ENCODE data around the gene SIRT1. TPM values are rescaled to one million over a fixed set of nuclear protein-coding genes. Genes with fewer than 3 reads are reported as not detected.

The SIRT1 gene
- total RNA-seq, 1 donor from 2014 or later = 17.3 TPM

GRCh38 chr10:67923551-67923950 lies 39.1 kb downstream of the SIRT1 start:
- peaks cover 18% of the 10 kb centered on the region for H3K36me3 Mint-ChIP-seq (ENCODE audit: low read depth, unreplicated experiment)
- no peak overlapping the region for H3K27ac Mint-ChIP-seq (ENCODE audit: unreplicated experiment)
- TF ChIP-seq CTCF (IDR thresholded peaks at IDR 0.05; ENCODE audit: unreplicated experiment) = no peak
- no peaks in the 10 kb centered on the region for H3K27me3 Mint-ChIP-seq (ENCODE audit: unreplicated experiment)
- H3K9me3 Mint-ChIP-seq (ENCODE audit: unreplicated experiment) = no peaks in the 10 kb centered on the region
- no peak overlapping the region for H3K4me3 Mint-ChIP-seq (ENCODE audit: unreplicated experiment)
- peaks cover 4% of the 10 kb centered on the region for H3K4me1 Mint-ChIP-seq (ENCODE audit: unreplicated experiment)
- no peak for DNase-seq (ENCODE audit: low spot score)

GRCh38 chr10:67924136-67924535 lies 39.7 kb downstream of the SIRT1 start:
- no peak for DNase-seq (ENCODE audit: low spot score)
- H3K4me1 Mint-ChIP-seq (ENCODE audit: unreplicated experiment) = peaks cover 4% of the 10 kb centered on the region
- no peak overlapping the region for H3K27ac Mint-ChIP-seq (ENCODE audit: unreplicated experiment)
- no peak for TF ChIP-seq CTCF (IDR thresholded peaks at IDR 0.05; ENCODE audit: unreplicated experiment)
- no peaks in the 10 kb centered on the region for H3K27me3 Mint-ChIP-seq (ENCODE audit: unreplicated experiment)
- no peak overlapping the region for H3K4me3 Mint-ChIP-seq (ENCODE audit: unreplicated experiment)
- peaks cover 16% of the 10 kb centered on the region for H3K36me3 Mint-ChIP-seq (ENCODE audit: low read depth, unreplicated experiment)
- no peaks in the 10 kb centered on the region for H3K9me3 Mint-ChIP-seq (ENCODE audit: unreplicated experiment)

GRCh38 chr10:67925449-67926005 lies 41.1 kb downstream of the SIRT1 start:
- no peak for TF ChIP-seq CTCF (IDR thresholded peaks at IDR 0.05; ENCODE audit: unreplicated experiment)
- Mint-ChIP-seq H3K27me3 (ENCODE audit: unreplicated experiment) (no peaks in the 10 kb centered on the region), H3K27ac (ENCODE audit: unreplicated experiment) (no peak overlapping the region), H3K36me3 (ENCODE audit: low read depth, unreplicated experiment) (peaks cover 14% of the 10 kb centered on the region), H3K4me1 (ENCODE audit: unreplicated experiment) (peaks cover 4% of the 10 kb centered on the region), H3K9me3 (ENCODE audit: unreplicated experiment) (no peaks in the 10 kb centered on the region), H3K4me3 (ENCODE audit: unreplicated experiment) (no peak overlapping the region)
- DNase-seq (ENCODE audit: low spot score) = no peak

GRCh38 chr10:67926951-67927350 lies 42.5 kb downstream of the SIRT1 start:
- DNase-seq (ENCODE audit: low spot score) = no peak
- Mint-ChIP-seq H3K27ac (ENCODE audit: unreplicated experiment) (no peak overlapping the region), H3K36me3 (ENCODE audit: low read depth, unreplicated experiment) (peaks cover 14% of the 10 kb centered on the region), H3K4me1 (ENCODE audit: unreplicated experiment) (peaks cover 4% of the 10 kb centered on the region), H3K27me3 (ENCODE audit: unreplicated experiment) (no peaks in the 10 kb centered on the region), H3K9me3 (ENCODE audit: unreplicated experiment) (no peaks in the 10 kb centered on the region), H3K4me3 (ENCODE audit: unreplicated experiment) (no peak overlapping the region)
- TF ChIP-seq CTCF (IDR thresholded peaks at IDR 0.05; ENCODE audit: unreplicated experiment) = no peak

- peaks cover 24% of the 10 kb centered on the region for H3K4me1 Mint-ChIP-seq (ENCODE audit: unreplicated experiment)
- H3K27me3 Mint-ChIP-seq (ENCODE audit: unreplicated experiment) = no peaks in the 10 kb centered on the region
- no peaks in the 10 kb centered on the region for H3K9me3 Mint-ChIP-seq (ENCODE audit: unreplicated experiment)
- no peak for TF ChIP-seq CTCF (IDR thresholded peaks at IDR 0.05; ENCODE audit: unreplicated experiment)
- H3K27ac Mint-ChIP-seq (ENCODE audit: unreplicated experiment) = no peak overlapping the region
- H3K36me3 Mint-ChIP-seq (ENCODE audit: low read depth, unreplicated experiment) = peaks cover 10% of the 10 kb centered on the region
- DNase-seq (ENCODE audit: low spot score) = no peak
- H3K4me3 Mint-ChIP-seq (ENCODE audit: unreplicated experiment) = no peak overlapping the region
Measured at GRCh38 chr10:67933199-67933598, 48.7 kb downstream of the SIRT1 start.

Data from endothelial cell (in vitro differentiated cells).